ENCODE results near the gene SVIL. TPM values are rescaled to one million over a fixed set of nuclear protein-coding genes. Genes with fewer than 3 reads are reported as not detected.

The SVIL gene
- total RNA-seq, 2 donors from 2014 or later: 92.9 to 524 TPM

- intact Hi-C loops (cut with DNase I): no loop called here
- TF ChIP-seq POLR2AphosphoS5 (IDR thresholded peaks at IDR 0.05) (no peak), CTCF (IDR thresholded peaks at IDR 0.05) (no peak), POLR2A (IDR thresholded peaks at IDR 0.05) (no peak)
- H3K36me3 ChIP-seq: no peaks in the 10 kb centered on the region
- DNase-seq (ENCODE audit: low spot score): no peak
- no peaks in the 10 kb centered on the region for H3K4me1 ChIP-seq (replicated peaks)
- 44% methylated on average over 6 of the region's 6 CpGs for WGBS
- no peak overlapping the region for H3K4me3 ChIP-seq
- no peaks in the 10 kb centered on the region for H3K27me3 ChIP-seq (replicated peaks; ENCODE audit: insufficient read depth)
- H3K27ac ChIP-seq: no peak overlapping the region
- H3K9me3 ChIP-seq: no peaks in the 10 kb centered on the region
These were observed 161.7 kb downstream of the SVIL start for GRCh38 chr10:29473087-29473356.

GRCh38 chr10:29472301-29473086 lies 162.3 kb downstream of the SVIL start:
- DNase-seq (ENCODE audit: low spot score): no peak
- Histone ChIP-seq H3K9me3 (no peaks in the 10 kb centered on the region), H3K27ac (no peak overlapping the region), H3K4me3 (no peak overlapping the region), H3K4me1 (replicated peaks) (no peaks in the 10 kb centered on the region), H3K36me3 (no peaks in the 10 kb centered on the region), H3K27me3 (replicated peaks; ENCODE audit: insufficient read depth) (no peaks in the 10 kb centered on the region)
- TF ChIP-seq POLR2A (IDR thresholded peaks at IDR 0.05) (no peak), CTCF (IDR thresholded peaks at IDR 0.05) (no peak), POLR2AphosphoS5 (IDR thresholded peaks at IDR 0.05) (no peak)
- intact Hi-C loops (cut with DNase I): no loop called here
- 64% methylated on average over 5 of the region's 5 CpGs for WGBS

GRCh38 chr10:29471544-29471859 lies 163.3 kb downstream of the SVIL start:
- no peaks in the 10 kb centered on the region for H3K4me1 ChIP-seq (replicated peaks)
- intact Hi-C loops (cut with DNase I): no loop called here
- DNase-seq (ENCODE audit: low spot score): no peak
- H3K4me3 ChIP-seq: no peak overlapping the region
- no peaks in the 10 kb centered on the region for H3K27me3 ChIP-seq (replicated peaks; ENCODE audit: insufficient read depth)
- no peaks in the 10 kb centered on the region for H3K9me3 ChIP-seq
- TF ChIP-seq POLR2AphosphoS5 (IDR thresholded peaks at IDR 0.05): no peak
- H3K27ac ChIP-seq: no peak overlapping the region
- H3K36me3 ChIP-seq: no peaks in the 10 kb centered on the region
- 20% methylated on average over 1 of the region's 1 CpG for WGBS

- no peaks in the 10 kb centered on the region for H3K4me1 ChIP-seq (replicated peaks)
- H3K27me3 ChIP-seq (replicated peaks; ENCODE audit: insufficient read depth): no peaks in the 10 kb centered on the region
- peak overlapping the region in 1 of 2 donors; percentile 12 for H3K27ac ChIP-seq
- H3K4me3 ChIP-seq: no peak overlapping the region
- 37% methylated on average over 14 of the region's 14 CpGs for WGBS
- no peaks in the 10 kb centered on the region for H3K36me3 ChIP-seq
- intact Hi-C loops (cut with DNase I): no loop called here
- DNase-seq (ENCODE audit: low spot score): no peak
- TF ChIP-seq POLR2A (IDR thresholded peaks at IDR 0.05) (no peak), POLR2AphosphoS5 (IDR thresholded peaks at IDR 0.05) (no peak), CTCF (IDR thresholded peaks at IDR 0.05) (no peak)
- no peaks in the 10 kb centered on the region for H3K9me3 ChIP-seq
These were observed 163.8 kb downstream of the SVIL start for GRCh38 chr10:29470843-29471543.

- H3K4me3 ChIP-seq: no peak overlapping the region
- TF ChIP-seq CTCF (IDR thresholded peaks at IDR 0.05): peak in 3 of 4 experiments; percentile 30 to 47 (median 38)
- TF ChIP-seq POLR2AphosphoS5 (IDR thresholded peaks at IDR 0.05): no peak
- H3K27me3 ChIP-seq (replicated peaks; ENCODE audit: insufficient read depth): no peaks in the 10 kb centered on the region
- peak overlapping the region; percentile 12 to 38 for H3K27ac ChIP-seq
- H3K36me3 ChIP-seq: no peaks in the 10 kb centered on the region
- DNase-seq (ENCODE audit: low spot score): no peak
- 52% methylated on average over 15 of the region's 16 CpGs for WGBS
- no peaks in the 10 kb centered on the region for H3K4me1 ChIP-seq (replicated peaks)
- intact Hi-C loops (cut with DNase I): no loop called here
- no peaks in the 10 kb centered on the region for H3K9me3 ChIP-seq
These were observed 164.4 kb downstream of the SVIL start for GRCh38 chr10:29470355-29470705.
